Transverse colon (tissue), 4 donors: ENCODE data around the gene TOGARAM2.

Experiments
- EP300 ChIP-seq: sonication (generic); formaldehyde crosslinking; IDR thresholded peaks from one replicate; pipeline ENCODE4 v1.6.1; 2017; ENCODE audit warnings: antibody characterized with exemption, low read depth
- POLR2A ChIP-seq: fragments of 450-650 bp; IDR thresholded peaks from one replicate; pipeline ENCODE4 v1.6.1; 2016; ENCODE audit warnings: antibody characterized with exemption, mild to moderate bottlenecking, moderate library complexity
- POLR2AphosphoS5 ChIP-seq, 3 donors: sonication (generic); formaldehyde crosslinking; IDR thresholded peaks; one replicate each; pipeline ENCODE4 v1.6.1; 2016; ENCODE audit warnings: antibody characterized with exemption in 3 of 3
- TF ChIP-seq, protein P1 (sequence below), 5 experiments: fragments of 200-600 bp in 3 of 5; fragments of 450-650 bp in 2 of 5; sonication (generic) in 3 of 5; IDR thresholded peaks; 1 replicate in 2 of 5; 2 replicates in 3 of 5; pipeline ENCODE4 v1.5.1; 2016 to 2017; ENCODE audit warnings: antibody characterized with exemption in 5 of 5, inconsistent platforms in 3 of 5, mild to moderate bottlenecking in 2 of 5, moderate library complexity in 1 of 5

DNA sequence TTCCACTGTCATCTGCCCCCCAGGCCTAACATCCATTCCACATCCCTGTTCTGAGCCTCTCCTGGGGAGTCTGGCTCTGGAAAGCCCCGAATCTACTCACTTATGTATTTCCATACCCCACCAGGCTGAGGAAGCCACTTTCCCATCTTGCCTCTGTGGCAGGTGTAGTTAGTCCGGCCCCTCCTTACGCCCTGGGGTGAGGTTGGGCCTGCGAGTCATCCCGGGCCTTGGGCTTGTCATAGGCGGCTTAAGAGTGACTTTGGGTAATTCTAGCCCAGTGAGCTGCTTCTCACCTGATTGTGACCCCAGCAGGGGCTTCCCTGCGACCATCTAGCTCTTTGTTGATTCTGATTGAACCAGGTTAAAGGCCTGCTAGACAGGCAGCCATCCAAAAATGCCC lies 72.1 kb downstream of the TOGARAM2 start:
- TF ChIP-seq EP300 (no peak), POLR2AphosphoS5 (IDR thresholded peaks at IDR 0.05) (no peak), POLR2A (no peak)
- TF ChIP-seq, protein P1, sequence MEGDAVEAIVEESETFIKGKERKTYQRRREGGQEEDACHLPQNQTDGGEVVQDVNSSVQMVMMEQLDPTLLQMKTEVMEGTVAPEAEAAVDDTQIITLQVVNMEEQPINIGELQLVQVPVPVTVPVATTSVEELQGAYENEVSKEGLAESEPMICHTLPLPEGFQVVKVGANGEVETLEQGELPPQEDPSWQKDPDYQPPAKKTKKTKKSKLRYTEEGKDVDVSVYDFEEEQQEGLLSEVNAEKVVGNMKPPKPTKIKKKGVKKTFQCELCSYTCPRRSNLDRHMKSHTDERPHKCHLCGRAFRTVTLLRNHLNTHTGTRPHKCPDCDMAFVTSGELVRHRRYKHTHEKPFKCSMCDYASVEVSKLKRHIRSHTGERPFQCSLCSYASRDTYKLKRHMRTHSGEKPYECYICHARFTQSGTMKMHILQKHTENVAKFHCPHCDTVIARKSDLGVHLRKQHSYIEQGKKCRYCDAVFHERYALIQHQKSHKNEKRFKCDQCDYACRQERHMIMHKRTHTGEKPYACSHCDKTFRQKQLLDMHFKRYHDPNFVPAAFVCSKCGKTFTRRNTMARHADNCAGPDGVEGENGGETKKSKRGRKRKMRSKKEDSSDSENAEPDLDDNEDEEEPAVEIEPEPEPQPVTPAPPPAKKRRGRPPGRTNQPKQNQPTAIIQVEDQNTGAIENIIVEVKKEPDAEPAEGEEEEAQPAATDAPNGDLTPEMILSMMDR (IDR thresholded peaks at IDR 0.05): no peak
